Measurements from ENCODE around the gene LPP. TPM values are rescaled to one million over a fixed set of nuclear protein-coding genes. Genes with fewer than 3 reads are reported as not detected.
"Not testable (repeated sequence)": the region's sequence is repeated elsewhere in the genome, so short reads cannot be mapped to it uniquely, and the experiment has no call there.

Gene LPP
- total and polyA plus RNA-seq, 2 donors from 2014 or later = 6.7 to 233 TPM

DNA sequence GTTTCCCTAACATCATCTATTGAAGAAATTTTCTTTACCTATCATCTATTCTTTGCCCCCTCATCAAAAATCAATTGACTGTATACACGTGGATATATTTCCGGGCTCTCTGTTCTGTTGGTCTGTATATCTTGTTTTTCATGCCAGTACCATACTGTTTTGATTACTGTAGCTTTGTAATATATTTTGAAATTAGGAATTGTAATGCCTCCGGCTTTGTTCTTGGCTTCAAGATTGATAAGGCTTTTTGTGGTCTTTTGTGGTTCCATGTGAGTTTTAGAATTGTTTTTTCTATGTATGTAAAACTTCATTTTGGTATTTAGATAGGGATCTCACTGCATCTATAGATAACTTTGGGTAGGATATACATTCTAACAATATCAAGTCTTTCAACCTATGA is 454.4 kb downstream of the LPP start:
- peaks cover 0 to 4% (median 0%) of the 10 kb centered on the region in 3 donors for H3K9me3 ChIP-seq (ENCODE audit: control insufficient read depth in 2 of 3, insufficient read depth in 1 of 3, low read length in 3 of 3)
- H3K4me3 ChIP-seq (ENCODE audit: low read length in 3 of 3) = no peak overlapping the region
- FAIRE-seq (no peak), DNase-seq (no peak)
- H3K9ac ChIP-seq (ENCODE audit: low read length in 3 of 3) = no peak overlapping the region
- TF ChIP-seq, protein P1, sequence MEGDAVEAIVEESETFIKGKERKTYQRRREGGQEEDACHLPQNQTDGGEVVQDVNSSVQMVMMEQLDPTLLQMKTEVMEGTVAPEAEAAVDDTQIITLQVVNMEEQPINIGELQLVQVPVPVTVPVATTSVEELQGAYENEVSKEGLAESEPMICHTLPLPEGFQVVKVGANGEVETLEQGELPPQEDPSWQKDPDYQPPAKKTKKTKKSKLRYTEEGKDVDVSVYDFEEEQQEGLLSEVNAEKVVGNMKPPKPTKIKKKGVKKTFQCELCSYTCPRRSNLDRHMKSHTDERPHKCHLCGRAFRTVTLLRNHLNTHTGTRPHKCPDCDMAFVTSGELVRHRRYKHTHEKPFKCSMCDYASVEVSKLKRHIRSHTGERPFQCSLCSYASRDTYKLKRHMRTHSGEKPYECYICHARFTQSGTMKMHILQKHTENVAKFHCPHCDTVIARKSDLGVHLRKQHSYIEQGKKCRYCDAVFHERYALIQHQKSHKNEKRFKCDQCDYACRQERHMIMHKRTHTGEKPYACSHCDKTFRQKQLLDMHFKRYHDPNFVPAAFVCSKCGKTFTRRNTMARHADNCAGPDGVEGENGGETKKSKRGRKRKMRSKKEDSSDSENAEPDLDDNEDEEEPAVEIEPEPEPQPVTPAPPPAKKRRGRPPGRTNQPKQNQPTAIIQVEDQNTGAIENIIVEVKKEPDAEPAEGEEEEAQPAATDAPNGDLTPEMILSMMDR (IDR thresholded peaks at IDR 0.05; ENCODE audit: borderline replicate concordance, extremely low read depth, insufficient read depth) = no peak
- H3K36me3 ChIP-seq (ENCODE audit: control insufficient read depth in 2 of 3, insufficient read depth in 3 of 3, low read length in 3 of 3) = peaks cover 5 to 16% (median 12%) of the 10 kb centered on the region in 3 donors
- H3K27ac ChIP-seq (ENCODE audit: low read depth in 2 of 2, low read length in 2 of 2) = no peak overlapping the region
- H3K4me1 ChIP-seq (ENCODE audit: control insufficient read depth in 2 of 3, insufficient read depth in 2 of 3, low read depth in 1 of 3, low read length in 3 of 3) = no peaks in the 10 kb centered on the region
- no peaks in the 10 kb centered on the region for H3K27me3 ChIP-seq (ENCODE audit: control insufficient read depth, insufficient read depth, low read length)
- intact Hi-C loops (cut with DNase I) = no loop called here

DNA sequence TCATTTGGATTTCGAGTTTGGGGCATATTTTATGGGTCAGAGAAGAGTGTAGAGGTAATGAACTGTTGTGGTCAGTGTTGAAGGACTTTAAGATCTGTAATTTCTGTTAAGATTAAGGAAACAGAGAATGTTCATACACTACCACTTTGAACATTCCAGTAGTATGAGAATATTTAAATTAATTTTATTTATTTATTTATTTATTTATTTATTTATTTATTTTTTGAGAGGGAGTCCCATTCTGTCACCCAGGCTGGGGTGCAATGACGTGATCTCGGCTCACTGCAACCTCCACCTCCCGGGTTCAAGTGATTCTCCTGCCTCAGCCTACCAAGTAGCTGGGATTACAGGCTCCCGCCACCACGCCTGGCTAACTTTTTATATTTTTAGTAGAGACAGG is 459.8 kb downstream of the LPP start:
- FAIRE-seq; H3K9ac ChIP-seq (ENCODE audit: low read length in 3 of 3); H3K4me3 ChIP-seq (ENCODE audit: low read length in 3 of 3); H3K27me3 ChIP-seq (ENCODE audit: control insufficient read depth, insufficient read depth, low read length); DNase-seq; H3K4me1 ChIP-seq (ENCODE audit: control insufficient read depth in 2 of 3, insufficient read depth in 2 of 3, low read depth in 1 of 3, low read length in 3 of 3); H3K9me3 ChIP-seq (ENCODE audit: control insufficient read depth in 2 of 3, insufficient read depth in 1 of 3, low read length in 3 of 3); intact Hi-C loops (cut with DNase I); H3K27ac ChIP-seq (ENCODE audit: low read depth in 2 of 2, low read length in 2 of 2): not testable (repeated sequence)
- peaks cover 5 to 16% (median 12%) of the 10 kb centered on the region in 3 donors for H3K36me3 ChIP-seq (ENCODE audit: control insufficient read depth in 2 of 3, insufficient read depth in 3 of 3, low read length in 3 of 3)

DNA sequence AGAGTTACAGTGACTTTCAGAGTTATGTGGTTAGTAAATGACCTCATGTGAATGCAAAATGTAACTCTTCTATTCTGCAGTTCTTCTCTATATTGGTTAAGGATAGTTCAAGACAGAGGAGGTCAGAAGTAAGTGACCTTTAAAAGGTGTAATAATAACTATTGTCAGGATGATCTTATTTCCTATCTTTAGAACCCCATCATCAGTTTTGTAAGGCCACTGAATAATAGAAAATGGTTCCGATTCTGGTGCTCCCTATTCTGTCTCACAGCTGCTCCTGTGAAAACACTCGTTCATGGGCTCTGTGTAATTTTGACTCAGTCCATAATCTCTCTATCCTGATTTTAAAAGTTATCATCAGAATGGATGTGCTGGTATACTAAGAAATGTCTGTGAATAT is 463.3 kb downstream of the LPP start:
- intact Hi-C loops (cut with DNase I) = no loop called here
- Histone ChIP-seq H3K9me3 (ENCODE audit: control insufficient read depth in 2 of 3, insufficient read depth in 1 of 3, low read length in 3 of 3) (no peaks in the 10 kb centered on the region), H3K4me3 (ENCODE audit: low read length in 3 of 3) (no peak overlapping the region), H3K27me3 (ENCODE audit: control insufficient read depth, insufficient read depth, low read length) (no peaks in the 10 kb centered on the region), H3K27ac (ENCODE audit: low read depth in 2 of 2, low read length in 2 of 2) (no peak overlapping the region), H3K4me1 (ENCODE audit: control insufficient read depth in 2 of 3, insufficient read depth in 2 of 3, low read depth in 1 of 3, low read length in 3 of 3) (no peaks in the 10 kb centered on the region), H3K9ac (ENCODE audit: low read length in 3 of 3) (no peak overlapping the region), H3K36me3 (ENCODE audit: control insufficient read depth in 2 of 3, insufficient read depth in 3 of 3, low read length in 3 of 3) (no peaks in the 10 kb centered on the region)
- DNase-seq = no peak
- FAIRE-seq = no peak
- TF ChIP-seq, protein P1 (IDR thresholded peaks at IDR 0.05; ENCODE audit: borderline replicate concordance, extremely low read depth, insufficient read depth) = no peak

DNA sequence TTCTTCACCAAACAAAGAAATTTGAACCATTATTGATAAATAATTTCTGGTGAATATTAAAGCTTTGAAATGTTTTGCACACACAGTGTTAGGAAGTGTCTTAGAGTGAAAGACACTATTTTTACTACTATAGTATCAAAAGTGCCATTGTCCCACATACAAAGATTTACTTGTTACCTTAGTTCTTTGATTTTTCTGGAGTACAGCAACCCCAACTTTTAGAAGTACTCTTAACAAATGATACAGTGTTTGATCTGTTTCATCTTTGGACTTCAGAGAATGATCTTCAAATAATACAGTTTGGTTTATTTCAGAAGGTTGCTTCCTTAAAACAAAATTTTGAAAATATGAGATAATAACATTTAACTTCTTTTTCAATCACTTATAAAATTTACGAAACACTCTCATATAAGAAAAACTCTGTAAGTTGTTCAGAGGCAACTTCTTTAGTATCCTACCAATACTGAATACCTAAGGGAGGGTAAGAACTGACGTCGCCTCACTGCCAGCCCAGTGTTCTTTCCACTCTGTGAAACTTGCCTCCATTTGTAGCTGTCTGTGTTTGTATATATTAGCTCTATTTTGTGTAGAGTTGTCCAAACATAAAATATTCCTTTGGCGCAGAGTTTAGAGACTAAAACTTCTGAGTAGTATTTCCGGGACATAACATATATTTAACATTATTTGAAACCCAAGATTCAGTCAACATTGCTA is 464.2 kb downstream of the LPP start:
- Histone ChIP-seq H3K27me3 (ENCODE audit: control insufficient read depth, insufficient read depth, low read length) (no peaks in the 10 kb centered on the region), H3K4me1 (ENCODE audit: control insufficient read depth in 2 of 3, insufficient read depth in 2 of 3, low read depth in 1 of 3, low read length in 3 of 3) (no peaks in the 10 kb centered on the region), H3K9ac (ENCODE audit: low read length in 3 of 3) (no peak overlapping the region), H3K36me3 (ENCODE audit: control insufficient read depth in 2 of 3, insufficient read depth in 3 of 3, low read length in 3 of 3) (no peaks in the 10 kb centered on the region), H3K27ac (ENCODE audit: low read depth in 2 of 2, low read length in 2 of 2) (no peak overlapping the region), H3K4me3 (ENCODE audit: low read length in 3 of 3) (no peak overlapping the region), H3K9me3 (ENCODE audit: control insufficient read depth in 2 of 3, insufficient read depth in 1 of 3, low read length in 3 of 3) (no peaks in the 10 kb centered on the region)
- DNase-seq (no peak), FAIRE-seq (no peak)
- TF ChIP-seq, protein P1 (IDR thresholded peaks at IDR 0.05; ENCODE audit: borderline replicate concordance, extremely low read depth, insufficient read depth) = no peak
- intact Hi-C loops (cut with DNase I) = no loop called here

All from kidney (tissue), 14 donors.